ENCODE data around the gene ADCK1. TPM values are rescaled to one million over a fixed set of nuclear protein-coding genes. Genes with fewer than 3 reads are reported as not detected.

The ADCK1 gene
- total RNA-seq, 2 experiments from 2014 or later, result 7.5 to 9.6 TPM

- H3K27ac ChIP-seq (ENCODE audit: low read depth, low read length, poor library complexity, severe bottlenecking), result no peak overlapping the region
- intact Hi-C loops (cut with micrococcal nuclease; ENCODE audit: unreplicated experiment), result no loop called here
- no peak overlapping the region for H3K4me2 ChIP-seq (ENCODE audit: low read length)
- H3K9me2 ChIP-seq (ENCODE audit: insufficient read depth, low read length), result no peaks in the 10 kb centered on the region
- H3K79me2 ChIP-seq (ENCODE audit: insufficient read depth, low read depth, low read length), result peaks cover 58% of the 10 kb centered on the region
- no peaks in the 10 kb centered on the region for H3K4me1 ChIP-seq (ENCODE audit: insufficient read depth, low read length, poor library complexity, severe bottlenecking)
- H2AFZ ChIP-seq (ENCODE audit: low read length), result no peak overlapping the region
- POLR2A ChIA-PET, result interaction anchor here (1.0 to 1.9 kb wide), 4 partner anchors 9 to 47 kb away, joined by 4 to 10 read pairs (median 4); no protein-coding TSS in a partner anchor
- peaks cover 15% of the 10 kb centered on the region; the same call in 1 of the 2 replicates for H4K20me1 ChIP-seq (ENCODE audit: insufficient read depth, low read length)
- H3K4me3 ChIP-seq (ENCODE audit: low read depth, low read length, poor library complexity, severe bottlenecking), result no peak overlapping the region
- CTCF ChIA-PET (ENCODE audit: unreplicated experiment), result no interaction called here
- TF ChIP-seq CTCF (conservative IDR thresholded peaks at IDR 0.05; ENCODE audit: low read length) (no peak), EZH2phosphoT487 (IDR thresholded peaks at IDR 0.05; ENCODE audit: borderline replicate concordance, low read depth, low read length) (no peak)
- H3K36me3 ChIP-seq (ENCODE audit: insufficient read depth, low read length), result peaks cover 91% of the 10 kb centered on the region
- no peaks in the 10 kb centered on the region for H3K9me3 ChIP-seq (ENCODE audit: low read length)
- BruUV-seq (replicated peaks), result TSS peak; percentile 2
- DNase-seq (ENCODE audit: low spot score), result no peak
Observed at GRCh38 chr14:77752799-77753516, 47.0 kb upstream of the ADCK1 start.

GRCh38 chr14:77760381-77761204 is 39.3 kb upstream of the ADCK1 start, which contains the start of gene SNW1:
SNW1 (minus strand) TSS chr14:77761156; CDS start chr14:77761127, 29 bp downstream.
- intact Hi-C loops (cut with micrococcal nuclease; ENCODE audit: unreplicated experiment), result loop anchor here (2.0 kb wide), 1 partner anchor 40 kb away; the partner anchor contains the start of gene ADCK1
- peak within 1 kb of the TSS; percentile 84 for H3K4me2 ChIP-seq (ENCODE audit: low read length)
- peak; percentile 96 for DNase-seq (ENCODE audit: low spot score)
- no peaks in the 10 kb centered on the region for H3K9me3 ChIP-seq (ENCODE audit: low read length)
- ChIA-PET CTCF (ENCODE audit: unreplicated experiment) (no interaction called here), POLR2A (interaction anchor here (0.5 to 1.9 kb wide), 7 partner anchors 8 to 579 kb away, joined by 3 to 10 read pairs (median 4); partner anchors contain the start of gene TMEM63C)
- H3K4me3 ChIP-seq (ENCODE audit: low read depth, low read length, poor library complexity, severe bottlenecking), result peak within 1 kb of the TSS; percentile 92
- H3K79me2 ChIP-seq (ENCODE audit: insufficient read depth, low read depth, low read length), result peaks cover 51% of the 10 kb centered on the region
- BruUV-seq (replicated peaks), result TSS peak; percentile 80
- H3K36me3 ChIP-seq (ENCODE audit: insufficient read depth, low read length), result peaks cover 37% of the 10 kb centered on the region
- H3K4me1 ChIP-seq (ENCODE audit: insufficient read depth, low read length, poor library complexity, severe bottlenecking), result peaks cover 22% of the 10 kb centered on the region
- H2AFZ ChIP-seq (ENCODE audit: low read length), result peak within 1 kb of the TSS; percentile 99
- peaks cover 15% of the 10 kb centered on the region; the same call in 1 of the 2 replicates for H4K20me1 ChIP-seq (ENCODE audit: insufficient read depth, low read length)
- peak within 1 kb of the TSS; percentile 68 for H3K27ac ChIP-seq (ENCODE audit: low read depth, low read length, poor library complexity, severe bottlenecking)
- TF ChIP-seq EZH2phosphoT487 (IDR thresholded peaks at IDR 0.05; ENCODE audit: borderline replicate concordance, low read depth, low read length) (no peak), CTCF (conservative IDR thresholded peaks at IDR 0.05; ENCODE audit: low read length) (0 out of 2 replicates have a peak, but pooled peaks have one; percentile 16)
- no peaks in the 10 kb centered on the region for H3K9me2 ChIP-seq (ENCODE audit: insufficient read depth, low read length)
